Dedifferentiated amniotic fluid mesenchymal stem cell (primary cell): Measurements from ENCODE around the gene KIF26B.
A peak's percentile ranks its signal among the peaks of the same experiment; 100 is the strongest.

Experiments
- DNase-seq: peaks from one replicate; pipeline ENCODE4 v3.0.0-alpha.2; 2016; ENCODE audit errors: extremely low spot score

KIF26B gene

GRCh38 chr1:245465666-245466065 is 310.9 kb downstream of the KIF26B start:
- no peak for DNase-seq

GRCh38 chr1:245466261-245466660 is 311.5 kb downstream of the KIF26B start:
- DNase-seq, result no peak

DNA sequence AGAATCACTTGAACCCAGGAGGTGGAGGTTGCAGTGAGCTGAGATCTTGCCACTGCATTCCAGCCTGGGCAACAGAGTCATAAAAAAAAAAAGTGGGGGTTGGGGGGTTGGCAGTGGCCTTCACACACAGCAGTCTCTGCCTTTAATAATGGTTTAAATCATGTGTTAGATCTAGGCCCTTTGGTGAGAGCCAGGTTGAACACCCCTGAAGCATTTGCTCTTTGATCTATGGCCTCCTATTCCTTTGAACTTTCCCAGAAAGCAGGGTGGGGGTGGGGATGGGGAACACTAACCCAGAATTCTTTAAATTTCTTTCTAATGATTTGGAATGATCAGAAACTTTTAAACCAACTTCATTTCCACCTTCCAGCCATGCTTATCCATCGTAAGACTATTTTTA is 313.0 kb downstream of the KIF26B start:
- DNase-seq, result no peak

DNA sequence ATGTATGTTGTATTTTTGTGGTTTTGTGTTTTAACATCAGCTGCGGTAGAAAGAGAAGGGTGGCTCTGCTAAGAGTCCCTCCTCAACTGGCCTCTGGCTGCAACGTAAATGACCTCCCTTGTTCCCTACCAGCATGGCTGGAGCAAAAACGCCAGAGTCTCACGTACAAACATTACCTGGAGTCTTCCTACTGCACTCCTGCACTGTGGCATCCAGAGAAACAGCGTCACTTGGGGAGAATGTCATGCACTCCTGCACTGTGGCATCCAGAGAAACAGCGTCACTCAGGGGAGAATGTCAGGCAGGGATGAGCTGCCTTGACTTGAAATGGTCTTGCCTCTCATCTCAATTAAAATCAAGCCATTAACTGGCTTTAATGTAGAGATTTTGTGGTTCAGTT is 314.2 kb downstream of the KIF26B start:
- no peak for DNase-seq

DNA sequence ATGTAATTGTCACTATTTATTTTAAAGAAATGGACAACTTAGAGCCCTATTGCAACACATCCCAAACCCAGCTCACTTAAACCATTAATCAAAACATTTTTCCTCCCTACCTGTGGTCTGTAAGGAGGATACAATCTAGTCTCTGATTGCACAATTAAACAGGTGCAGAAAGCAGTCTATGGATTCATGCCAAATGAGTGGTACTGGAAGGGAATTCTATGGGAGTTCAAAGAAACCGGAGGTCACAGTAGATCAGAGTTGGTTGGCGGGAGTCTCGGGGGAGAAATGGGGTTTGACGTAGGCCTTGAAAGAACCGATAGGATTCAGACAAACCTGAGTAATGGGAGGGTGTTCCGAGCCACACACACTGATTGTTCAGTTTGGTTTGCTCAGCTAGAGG is 314.9 kb downstream of the KIF26B start:
- no peak for DNase-seq

DNA sequence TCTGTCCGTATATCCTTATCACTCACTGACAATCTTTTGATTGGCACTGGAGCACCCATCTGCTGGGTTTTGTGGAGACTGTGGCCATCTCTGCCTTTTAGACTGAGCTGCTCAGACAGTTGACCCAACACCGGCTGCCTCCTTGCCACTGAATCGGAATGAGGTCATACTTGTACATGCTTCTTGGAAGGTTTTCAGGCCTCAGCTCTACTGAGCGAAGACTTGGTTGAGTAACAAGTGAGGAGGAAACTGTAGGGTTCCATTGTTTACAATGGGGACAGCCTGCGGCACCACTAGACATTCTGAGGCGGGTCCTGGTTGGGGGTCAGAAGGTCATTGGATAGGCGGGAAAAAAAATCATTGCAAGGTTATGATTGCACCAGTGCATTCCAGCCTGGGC is 320.3 kb downstream of the KIF26B start:
- DNase-seq, result no peak

- no peak for DNase-seq
These were observed 321.3 kb downstream of the KIF26B start for GRCh38 chr1:245475961-245476516.

- DNase-seq, result no peak
These were observed 323.2 kb downstream of the KIF26B start for GRCh38 chr1:245477941-245478340.

DNA sequence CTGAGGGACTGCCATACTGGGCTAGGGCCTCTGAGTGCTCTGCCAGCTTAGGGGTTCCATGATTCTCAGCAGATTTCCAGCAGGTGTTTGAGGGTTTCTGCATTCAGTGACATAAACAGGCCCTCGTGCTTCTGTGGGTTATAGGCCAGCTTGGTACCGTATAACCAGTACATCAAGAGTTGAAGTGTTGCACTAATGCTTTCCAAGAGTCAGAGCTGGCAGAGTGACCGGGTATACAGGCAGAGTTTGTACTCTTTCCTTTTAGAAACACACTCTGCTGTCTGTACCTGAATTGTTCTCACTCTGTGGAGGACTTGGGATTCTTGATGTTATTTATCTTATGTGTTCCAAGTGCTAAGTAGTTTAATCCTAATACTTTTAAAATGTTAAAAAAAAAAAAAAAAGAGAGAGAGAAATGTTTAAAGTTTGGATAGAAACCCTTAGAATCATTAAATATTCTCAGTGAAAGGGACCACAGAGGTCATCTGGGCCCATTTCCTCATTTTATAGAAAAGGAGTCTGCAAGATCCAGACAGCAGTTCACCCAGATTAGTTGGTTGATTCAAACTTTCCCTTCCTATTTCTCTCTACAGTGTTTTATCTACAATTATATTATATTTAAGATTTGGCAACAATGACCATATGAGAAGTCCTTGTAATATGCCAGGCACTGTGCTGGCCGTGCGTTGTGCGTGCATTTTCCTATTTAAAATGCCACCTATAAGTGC is 325.8 kb downstream of the KIF26B start:
- DNase-seq, result no peak

DNA sequence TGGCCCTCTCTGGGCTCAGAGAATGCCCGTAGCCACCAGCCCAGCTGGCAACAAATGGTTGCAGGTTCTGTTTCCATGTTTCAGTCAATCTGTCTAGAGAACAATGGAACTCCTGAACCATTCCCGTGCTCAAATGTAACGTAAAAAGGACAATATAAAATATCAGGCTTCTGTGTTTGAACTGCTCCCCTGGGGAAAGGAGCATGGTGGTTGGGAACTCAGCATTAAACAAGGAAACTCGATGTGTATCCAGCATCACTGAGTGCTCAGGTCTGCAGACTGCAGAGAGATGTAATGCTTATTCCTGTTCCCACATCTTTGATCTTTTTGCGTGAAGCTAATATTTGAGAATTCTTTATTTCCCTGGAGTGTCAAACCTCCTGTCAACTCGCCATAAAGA is 326.5 kb downstream of the KIF26B start:
- no peak for DNase-seq

GRCh38 chr1:245483247-245483646 is 328.5 kb downstream of the KIF26B start:
- DNase-seq, result no peak

DNA sequence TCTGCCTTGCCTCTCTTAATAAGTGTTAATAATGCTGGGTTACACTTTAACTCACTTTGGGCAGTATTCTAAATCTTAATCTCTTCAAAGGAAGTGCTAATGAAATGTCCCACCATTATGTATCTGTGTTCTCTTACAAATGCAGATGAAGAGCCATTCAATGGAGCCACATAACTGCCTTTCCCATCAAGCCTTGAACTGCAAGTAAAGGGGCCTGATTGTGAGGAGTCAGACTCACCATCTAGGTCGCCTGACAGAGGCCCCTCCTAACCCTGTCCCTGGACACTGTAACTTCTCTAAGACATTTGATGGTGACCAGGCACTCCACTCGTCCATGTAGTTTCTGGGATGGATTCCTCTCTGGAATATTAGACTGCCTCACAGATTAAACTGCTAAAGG is 329.4 kb downstream of the KIF26B start:
- DNase-seq, result no peak

- DNase-seq, result no peak
These were observed 331.2 kb downstream of the KIF26B start for GRCh38 chr1:245485996-245486395.

DNA sequence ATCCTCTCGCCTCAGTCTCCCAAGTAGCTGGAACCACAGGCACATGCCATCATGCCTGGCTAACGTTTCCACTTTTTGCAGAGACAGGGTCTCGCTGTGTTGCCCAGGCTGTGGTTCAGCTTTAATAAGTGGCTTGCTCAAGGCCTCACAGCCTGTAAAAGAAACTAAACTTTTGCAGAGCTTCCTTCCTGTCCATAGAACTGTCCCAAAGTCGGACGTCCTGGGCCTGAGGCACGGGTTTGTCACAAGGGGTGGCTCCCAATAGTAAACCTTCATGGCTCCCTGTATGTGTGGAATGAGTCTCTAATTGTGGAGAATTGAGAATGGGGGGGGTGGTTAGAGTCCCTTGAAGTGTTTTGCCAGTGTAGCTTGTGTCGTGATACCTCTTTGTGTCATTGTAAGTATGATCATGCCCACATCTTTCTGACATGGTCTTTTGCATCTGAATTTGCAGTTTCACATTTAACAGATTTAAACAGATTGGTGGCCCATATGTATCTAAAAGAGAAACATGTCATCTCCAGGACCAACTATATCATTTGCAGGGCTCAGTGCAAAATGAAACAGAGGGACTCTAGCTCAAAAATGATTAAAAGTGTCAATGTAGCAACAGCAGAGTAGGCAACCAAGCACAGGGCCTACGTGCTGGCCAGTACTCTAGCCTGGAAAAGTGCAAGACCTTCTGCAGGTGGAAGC is 332.1 kb downstream of the KIF26B start:
- no peak for DNase-seq

DNA sequence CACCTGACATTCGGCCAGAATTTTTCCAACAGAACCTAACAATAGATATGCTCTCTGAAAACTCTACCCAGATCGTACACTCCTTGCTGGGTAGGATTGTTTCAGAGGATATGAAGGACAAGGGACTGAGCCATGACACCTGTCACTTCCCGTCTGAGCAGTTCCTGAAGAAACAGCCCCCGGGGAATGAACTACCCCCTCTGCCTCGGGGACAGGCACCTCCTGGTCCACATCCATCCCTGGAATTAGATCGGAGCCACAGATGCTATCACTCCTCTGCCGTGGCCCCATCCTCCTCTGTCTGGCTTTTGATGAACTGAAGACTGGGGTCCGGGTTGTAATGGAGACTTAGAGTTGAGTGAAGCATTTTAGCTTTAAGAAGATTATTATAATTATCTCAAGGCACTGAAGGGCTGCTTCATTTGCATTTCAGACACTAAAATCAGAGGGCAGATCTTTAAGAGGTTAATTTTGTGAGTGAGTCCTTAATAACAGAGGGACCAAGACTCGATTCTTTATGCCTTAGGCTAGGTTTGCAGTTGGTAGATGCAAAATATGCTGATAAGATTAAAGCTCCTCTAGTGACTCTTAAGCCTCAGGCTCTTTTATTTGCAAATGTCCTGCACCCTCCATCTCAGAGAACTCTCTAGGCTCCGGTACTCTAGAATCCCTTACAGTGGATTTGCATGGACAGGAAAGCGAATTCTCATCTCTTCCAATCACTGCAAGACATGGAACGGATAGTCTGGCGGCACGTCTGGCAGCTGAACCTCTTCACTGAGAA is 333.8 kb downstream of the KIF26B start:
- DNase-seq, result no peak

DNA sequence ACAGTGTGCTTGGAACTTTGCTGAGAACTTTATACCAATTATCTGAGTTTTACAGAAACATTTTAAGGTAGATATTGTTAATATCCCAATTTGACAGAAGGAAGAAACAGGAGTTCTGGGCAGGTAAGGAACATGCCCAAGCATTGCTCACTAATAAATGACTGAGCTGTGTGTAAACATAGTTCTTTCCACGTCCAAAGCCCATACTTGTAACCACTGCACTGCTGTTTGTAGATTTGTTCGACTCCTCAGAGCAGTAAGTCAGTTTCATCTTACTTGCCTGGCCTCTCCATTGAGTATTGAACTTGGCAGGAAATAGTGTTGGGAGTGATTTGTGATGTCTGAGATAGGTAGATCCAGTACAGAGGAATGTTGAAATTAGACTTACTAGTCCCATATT is 335.1 kb downstream of the KIF26B start:
- DNase-seq, result no peak

GRCh38 chr1:245493029-245493428 is 338.2 kb downstream of the KIF26B start:
- DNase-seq, result no peak

DNA sequence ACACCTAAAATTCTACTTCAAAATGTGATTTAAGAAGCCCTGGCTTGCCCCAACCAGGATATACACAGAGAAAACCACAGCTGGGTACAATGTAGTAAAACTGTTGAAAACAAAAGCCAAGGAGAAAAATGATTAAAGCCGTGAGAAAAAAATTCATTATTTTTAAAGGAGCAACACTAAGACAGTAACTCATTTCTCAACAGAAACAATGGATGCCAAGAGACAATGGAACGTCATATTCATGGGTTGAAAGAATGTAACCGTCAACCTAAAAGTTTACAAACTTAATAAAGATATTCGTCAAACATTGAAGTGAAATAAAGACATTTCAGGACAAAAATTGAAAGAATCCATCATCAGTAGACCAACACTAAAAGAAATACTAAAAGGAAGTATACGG is 340.9 kb downstream of the KIF26B start:
- DNase-seq, result no peak

DNA sequence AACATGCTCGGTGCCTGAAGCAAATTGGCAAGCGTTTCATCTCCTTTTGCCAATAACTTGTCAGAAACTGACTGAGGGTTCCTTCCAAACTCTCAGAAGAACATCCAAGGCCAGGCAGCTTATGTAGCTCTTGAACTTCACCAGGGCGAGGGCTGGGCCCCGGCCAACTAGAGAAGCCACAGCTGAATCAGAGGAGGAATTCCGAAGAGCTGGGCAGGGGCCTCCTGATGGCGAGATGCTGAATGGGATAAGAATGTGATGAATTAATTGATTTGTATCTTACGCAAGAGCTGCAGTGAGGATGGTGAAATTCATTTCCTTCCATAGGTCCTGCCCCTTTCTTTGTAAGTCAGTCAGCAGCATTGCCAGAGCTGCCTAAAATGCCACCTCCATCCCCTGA is 345.8 kb downstream of the KIF26B start:
- peak; percentile 81 for DNase-seq

GRCh38 chr1:245501633-245502032 is 346.8 kb downstream of the KIF26B start:
- DNase-seq, result no peak

DNA sequence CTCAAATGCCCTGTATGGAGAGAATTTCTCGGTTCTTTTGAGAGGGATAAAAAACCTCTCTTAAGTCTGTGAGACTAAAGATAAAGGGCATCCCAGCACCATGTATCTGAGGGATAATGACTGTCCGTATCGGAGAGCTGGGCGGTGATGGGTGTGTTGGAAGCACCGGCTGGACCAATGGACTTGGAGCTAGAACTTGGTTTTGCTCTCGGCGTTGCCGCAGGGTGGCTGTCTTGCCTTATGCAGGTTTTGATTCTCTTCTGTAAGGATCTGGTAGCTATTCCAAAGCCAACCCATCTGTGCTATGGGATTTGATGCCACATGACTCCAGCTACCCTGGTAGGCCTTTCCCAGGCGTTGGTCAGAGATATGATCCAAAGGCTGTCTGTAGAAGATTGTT is 348.8 kb downstream of the KIF26B start:
- no peak for DNase-seq

GRCh38 chr1:245510144-245510543 is 355.4 kb downstream of the KIF26B start:
- no peak for DNase-seq
